ENCODE results near the gene ZNF678.
"Not testable (repeated sequence)": the region's sequence is repeated elsewhere in the genome, so short reads cannot be mapped to it uniquely, and the experiment has no call there.

The ZNF678 gene

GRCh38 chr1:227612658-227613057 lies 49.3 kb downstream of the ZNF678 start:
- no peak for ATAC-seq
- peaks cover 20% of the 10 kb centered on the region for H3K9me3 Mint-ChIP-seq
- peaks cover 14% of the 10 kb centered on the region for H3K36me3 Mint-ChIP-seq

GRCh38 chr1:227613526-227613925 lies 50.2 kb downstream of the ZNF678 start:
- H3K27ac Mint-ChIP-seq, result no peak overlapping the region
- no peak overlapping the region for H3K4me3 Mint-ChIP-seq
- H3K9me3 Mint-ChIP-seq, result peaks cover 20% of the 10 kb centered on the region
- peak in 1 of 2 donors; percentile 12 for DNase-seq (ENCODE audit: low spot score in 2 of 2)
- no peak for ATAC-seq
- H3K4me1 Mint-ChIP-seq, result peaks cover 27% of the 10 kb centered on the region
- peaks cover 14% of the 10 kb centered on the region for H3K36me3 Mint-ChIP-seq

More at GRCh38 chr1:227612658-227613057, 49.3 kb downstream of the ZNF678 start:
- Mint-ChIP-seq H3K27ac (no peak overlapping the region), H3K4me1 (peaks cover 27% of the 10 kb centered on the region), H3K4me3 (no peak overlapping the region)
- DNase-seq (ENCODE audit: low spot score in 2 of 2), result no peak

- no peak overlapping the region for H3K27ac Mint-ChIP-seq
- H3K36me3 Mint-ChIP-seq, result peaks cover 4% of the 10 kb centered on the region
- ATAC-seq, result no peak
- no peaks in the 10 kb centered on the region for H3K4me1 Mint-ChIP-seq
- peaks cover 23% of the 10 kb centered on the region for H3K9me3 Mint-ChIP-seq
- H3K4me3 Mint-ChIP-seq, result no peak overlapping the region
- DNase-seq (ENCODE audit: low spot score in 2 of 2), result no peak
Measured at GRCh38 chr1:227621211-227621610, 57.9 kb downstream of the ZNF678 start.

- Mint-ChIP-seq H3K36me3 (peaks cover 4% of the 10 kb centered on the region), H3K4me3 (no peak overlapping the region), H3K4me1 (no peaks in the 10 kb centered on the region), H3K9me3 (peaks cover 30% of the 10 kb centered on the region), H3K27ac (no peak overlapping the region)
- DNase-seq (ENCODE audit: low spot score in 2 of 2) (peak in 1 of 2 donors; percentile 10), ATAC-seq (no peak)
Measured at GRCh38 chr1:227622739-227623475, 59.6 kb downstream of the ZNF678 start.

- Mint-ChIP-seq H3K36me3 (no peaks in the 10 kb centered on the region), H3K9me3 (peaks cover 26% of the 10 kb centered on the region), H3K27ac (no peak overlapping the region), H3K4me3 (no peak overlapping the region), H3K4me1 (peaks cover 4% of the 10 kb centered on the region)
- DNase-seq (ENCODE audit: low spot score in 2 of 2) (no peak), ATAC-seq (no peak)
Measured at GRCh38 chr1:227632325-227632724, 69.0 kb downstream of the ZNF678 start.

GRCh38 chr1:227635596-227635995 lies 72.2 kb downstream of the ZNF678 start:
- ATAC-seq, result no peak
- Mint-ChIP-seq H3K4me3 (no peak overlapping the region), H3K36me3 (peaks cover 4% of the 10 kb centered on the region), H3K4me1 (peaks cover 10% of the 10 kb centered on the region), H3K9me3 (peaks cover 28% of the 10 kb centered on the region), H3K27ac (peak overlapping the region; percentile 27)
- DNase-seq (ENCODE audit: low spot score in 2 of 2), result peak in 1 of 2 donors; percentile 20

- ATAC-seq (no peak), DNase-seq (ENCODE audit: low spot score in 2 of 2) (no peak)
- Mint-ChIP-seq H3K27ac (no peak overlapping the region), H3K9me3 (peaks cover 40% of the 10 kb centered on the region), H3K36me3 (peaks cover 34% of the 10 kb centered on the region), H3K4me1 (no peaks in the 10 kb centered on the region), H3K4me3 (no peak overlapping the region)
Measured at GRCh38 chr1:227654431-227654830, 91.1 kb downstream of the ZNF678 start.

GRCh38 chr1:227654858-227655752 lies 91.7 kb downstream of the ZNF678 start:
- ATAC-seq (no peak), DNase-seq (ENCODE audit: low spot score in 2 of 2) (no peak)
- Mint-ChIP-seq H3K27ac (no peak overlapping the region), H3K36me3 (peaks cover 27% of the 10 kb centered on the region), H3K4me3 (no peak overlapping the region), H3K9me3 (peaks cover 38% of the 10 kb centered on the region), H3K4me1 (no peaks in the 10 kb centered on the region)

GRCh38 chr1:227661495-227661894 lies 98.1 kb downstream of the ZNF678 start:
- Mint-ChIP-seq H3K4me3 (no peak overlapping the region), H3K36me3 (no peaks in the 10 kb centered on the region), H3K27ac (no peak overlapping the region), H3K9me3 (peaks cover 14% of the 10 kb centered on the region), H3K4me1 (no peaks in the 10 kb centered on the region)
- DNase-seq (ENCODE audit: low spot score in 2 of 2) (no peak), ATAC-seq (no peak)

- DNase-seq (ENCODE audit: low spot score in 2 of 2) (no peak), ATAC-seq (no peak)
- no peaks in the 10 kb centered on the region for H3K36me3 Mint-ChIP-seq
- no peak overlapping the region for H3K27ac Mint-ChIP-seq
- H3K9me3 Mint-ChIP-seq, result peaks cover 14% of the 10 kb centered on the region
- H3K4me3 Mint-ChIP-seq, result no peak overlapping the region
- no peaks in the 10 kb centered on the region for H3K4me1 Mint-ChIP-seq
Measured at GRCh38 chr1:227662933-227663332, 99.6 kb downstream of the ZNF678 start.

GRCh38 chr1:227666286-227666685 lies 102.9 kb downstream of the ZNF678 start:
- H3K27ac Mint-ChIP-seq, result no peak overlapping the region
- H3K9me3 Mint-ChIP-seq, result peaks cover 13% of the 10 kb centered on the region
- ATAC-seq, result no peak
- no peaks in the 10 kb centered on the region for H3K4me1 Mint-ChIP-seq
- no peaks in the 10 kb centered on the region for H3K36me3 Mint-ChIP-seq
- DNase-seq (ENCODE audit: low spot score in 2 of 2), result no peak
- no peak overlapping the region for H3K4me3 Mint-ChIP-seq

GRCh38 chr1:227673441-227673840 lies 110.1 kb downstream of the ZNF678 start:
- ATAC-seq, result no peak
- Mint-ChIP-seq H3K9me3 (peaks cover 31% of the 10 kb centered on the region), H3K4me1 (no peaks in the 10 kb centered on the region), H3K27ac (no peak overlapping the region), H3K36me3 (no peaks in the 10 kb centered on the region), H3K4me3 (no peak overlapping the region)
- no peak for DNase-seq (ENCODE audit: low spot score in 2 of 2)

- H3K36me3 Mint-ChIP-seq, result no peaks in the 10 kb centered on the region
- no peaks in the 10 kb centered on the region for H3K4me1 Mint-ChIP-seq
- ATAC-seq, result no peak
- peaks cover 32% of the 10 kb centered on the region for H3K9me3 Mint-ChIP-seq
- DNase-seq (ENCODE audit: low spot score in 2 of 2), result no peak
- no peak overlapping the region for H3K4me3 Mint-ChIP-seq
- no peak overlapping the region for H3K27ac Mint-ChIP-seq
Measured at GRCh38 chr1:227685807-227686206, 122.5 kb downstream of the ZNF678 start.

- Mint-ChIP-seq H3K4me3 (no peak overlapping the region), H3K4me1 (no peaks in the 10 kb centered on the region), H3K9me3 (peaks cover 43% of the 10 kb centered on the region), H3K27ac (no peak overlapping the region), H3K36me3 (no peaks in the 10 kb centered on the region)
- DNase-seq (ENCODE audit: low spot score in 2 of 2), result no peak
- ATAC-seq, result no peak
Measured at GRCh38 chr1:227697321-227697864, 134.0 kb downstream of the ZNF678 start.

- H3K36me3 Mint-ChIP-seq; DNase-seq (ENCODE audit: low spot score in 2 of 2); H3K27ac Mint-ChIP-seq; H3K4me1 Mint-ChIP-seq; H3K4me3 Mint-ChIP-seq; ATAC-seq: not testable (repeated sequence)
- peaks cover 41% of the 10 kb centered on the region for H3K9me3 Mint-ChIP-seq
Measured at GRCh38 chr1:227701631-227702030, 138.3 kb downstream of the ZNF678 start.
